Heart left ventricle (tissue), 13 donors: Measurements from ENCODE around the gene ZBTB39.

Source experiments
- POLR2A ChIP-seq, 2 donors: fragments of 450-650 bp; IDR thresholded peaks; one replicate each; pipeline ENCODE4 v1.6.1; 2017; ENCODE audit warnings: antibody characterized with exemption in 2 of 2, mild to moderate bottlenecking in 2 of 2, moderate library complexity in 2 of 2
- TF ChIP-seq, protein P1 (sequence below), 12 donors: fragments of 200-600 bp; sonication (generic) in 4 of 12; IDR thresholded peaks; one replicate each; pipeline versions ENCODE4 v1.5.0 to v1.8.0; 2018 to 2022; ENCODE audit warnings: antibody characterized with exemption in 12 of 12, mild to moderate bottlenecking in 5 of 12
- donor health status: ischemic (EF 13 %, LVEDD 7.1; RV severe dilation, severe dysfunction).
- donor health status: DM: no; HTN: yes; CAD: no.
- donor health status: DM: no; HTN: no; CAD: no.
- donor health status: ischemic (EF 25% LVEDD 6.9; RV normal size, moderate dysfunction).
- donor health status: ischemic (EF 25% LVEDD 5.7; RV mildly dilated, moderate dysfunction).
- donor health status: ischemic (EF 35%, LVEDD 5.7; RV mildly dilated, moderate dysfunction).
- donor health status: nonischemic (EF 11% LVEDD 7.7; RV severe dilation, severe dysfunction).
- donor health status: DM: yes; HTN: yes; CAD: no.
- donor health status: PGD.
- donor health status: ischemic (EF 29% LVEDD 5.4; RV normal size, mild dysfunction).
- donor health status: nonischemic (EF 23%, LVEDD 6.1; RV moderate dilation, normal function).

DNA sequence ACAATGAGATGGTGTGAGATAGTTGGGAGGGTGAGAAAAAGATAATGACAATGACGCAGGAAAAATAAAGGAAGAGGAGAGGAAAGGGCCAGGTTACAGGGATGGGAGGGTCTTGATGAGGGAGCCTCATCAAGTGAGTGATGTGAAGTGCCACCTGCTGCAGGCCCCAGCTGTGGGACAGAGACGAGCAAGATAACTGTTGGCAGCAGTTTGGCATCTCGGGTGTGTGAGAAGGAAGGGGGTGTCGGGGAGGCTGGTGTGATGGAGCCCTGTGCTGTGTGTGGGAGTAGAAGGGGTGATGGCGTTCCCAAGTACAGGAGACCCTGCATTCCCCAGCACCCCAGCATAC is 21.4 kb upstream of the ZBTB39 start:
- TF ChIP-seq POLR2A (IDR thresholded peaks at IDR 0.05) = no peak
- TF ChIP-seq, protein P1, sequence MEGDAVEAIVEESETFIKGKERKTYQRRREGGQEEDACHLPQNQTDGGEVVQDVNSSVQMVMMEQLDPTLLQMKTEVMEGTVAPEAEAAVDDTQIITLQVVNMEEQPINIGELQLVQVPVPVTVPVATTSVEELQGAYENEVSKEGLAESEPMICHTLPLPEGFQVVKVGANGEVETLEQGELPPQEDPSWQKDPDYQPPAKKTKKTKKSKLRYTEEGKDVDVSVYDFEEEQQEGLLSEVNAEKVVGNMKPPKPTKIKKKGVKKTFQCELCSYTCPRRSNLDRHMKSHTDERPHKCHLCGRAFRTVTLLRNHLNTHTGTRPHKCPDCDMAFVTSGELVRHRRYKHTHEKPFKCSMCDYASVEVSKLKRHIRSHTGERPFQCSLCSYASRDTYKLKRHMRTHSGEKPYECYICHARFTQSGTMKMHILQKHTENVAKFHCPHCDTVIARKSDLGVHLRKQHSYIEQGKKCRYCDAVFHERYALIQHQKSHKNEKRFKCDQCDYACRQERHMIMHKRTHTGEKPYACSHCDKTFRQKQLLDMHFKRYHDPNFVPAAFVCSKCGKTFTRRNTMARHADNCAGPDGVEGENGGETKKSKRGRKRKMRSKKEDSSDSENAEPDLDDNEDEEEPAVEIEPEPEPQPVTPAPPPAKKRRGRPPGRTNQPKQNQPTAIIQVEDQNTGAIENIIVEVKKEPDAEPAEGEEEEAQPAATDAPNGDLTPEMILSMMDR (IDR thresholded peaks at IDR 0.05) = no peak
